GM21528 (cell line): ENCODE data around the gene ABTB2.

Experiments
- ATAC-seq: cut with Tn5 transposase; IDR thresholded peaks from one replicate; pipeline ENCODE4 v1.9.1; 2021; ENCODE audit warnings: mild to moderate bottlenecking, moderate library complexity; ENCODE audit not compliant: unreplicated experiment, low FRiP score

ABTB2 gene

DNA sequence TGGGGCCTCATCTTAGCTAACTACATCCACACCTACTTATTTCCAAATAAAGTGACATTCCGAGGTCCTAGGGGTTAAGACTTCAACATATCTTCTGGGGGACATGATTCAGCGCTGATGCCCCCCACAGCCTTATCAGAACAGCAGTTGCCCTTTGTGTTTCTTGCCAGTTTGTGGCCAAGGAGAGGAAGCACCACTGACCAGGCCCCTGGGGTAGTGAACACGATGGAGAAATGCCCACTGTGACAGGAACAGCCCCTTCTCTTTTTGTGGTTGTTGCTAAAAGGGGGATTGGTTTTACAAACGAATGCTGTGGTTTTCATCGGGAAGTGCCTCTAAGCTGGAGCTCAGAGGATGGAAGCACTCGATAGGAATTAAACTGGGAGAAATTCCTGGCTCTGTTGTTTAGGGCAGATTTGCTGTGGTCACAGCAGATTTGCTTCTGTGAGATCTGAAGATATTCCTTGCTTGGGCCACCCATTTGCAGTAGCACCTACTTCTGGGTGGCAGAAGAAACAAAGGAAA lies 88.8 kb downstream of the ABTB2 start:
- ATAC-seq, result no peak

DNA sequence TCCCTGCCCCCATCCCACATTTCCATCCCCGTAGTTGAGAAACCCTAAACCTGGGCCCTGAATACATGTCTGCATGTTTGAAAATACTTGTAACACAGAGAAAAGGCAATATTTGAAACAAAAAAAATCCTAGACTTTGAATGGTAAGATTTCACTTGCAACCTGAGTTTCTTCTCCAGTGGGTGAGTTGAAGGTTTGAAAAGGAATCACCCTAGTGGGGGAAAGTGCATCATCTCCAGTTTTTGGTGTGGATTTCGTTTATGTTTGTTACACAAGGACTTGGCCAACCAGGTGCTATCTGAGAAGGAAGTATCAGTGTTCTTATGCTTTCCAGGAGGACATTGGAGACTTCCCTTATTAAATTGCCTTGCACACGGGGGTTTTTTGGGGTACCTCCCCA lies 90.4 kb downstream of the ABTB2 start:
- ATAC-seq, result no peak

DNA sequence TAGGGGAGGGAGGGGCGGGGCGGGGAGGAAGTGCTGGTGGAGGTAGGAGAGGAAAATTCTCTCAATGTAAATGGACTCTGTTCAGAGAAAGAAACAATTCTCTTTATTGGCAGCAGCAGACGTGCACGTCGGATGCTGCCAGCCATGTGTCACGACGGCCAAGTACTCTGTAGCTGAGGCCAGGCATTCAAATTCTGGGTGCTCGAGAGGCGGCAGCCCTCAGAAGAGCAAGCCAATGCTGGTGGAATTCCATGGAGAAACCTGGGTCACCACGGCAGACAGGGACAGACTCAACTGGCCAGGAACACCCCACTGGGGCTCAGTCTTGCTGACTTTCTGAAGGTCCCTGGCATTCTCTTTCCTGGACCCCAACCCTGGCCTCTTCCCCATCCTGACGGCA lies 90.8 kb downstream of the ABTB2 start:
- ATAC-seq, result no peak

GRCh38 chr11:34266090-34266912 lies 91.5 kb downstream of the ABTB2 start:
- no peak for ATAC-seq

DNA sequence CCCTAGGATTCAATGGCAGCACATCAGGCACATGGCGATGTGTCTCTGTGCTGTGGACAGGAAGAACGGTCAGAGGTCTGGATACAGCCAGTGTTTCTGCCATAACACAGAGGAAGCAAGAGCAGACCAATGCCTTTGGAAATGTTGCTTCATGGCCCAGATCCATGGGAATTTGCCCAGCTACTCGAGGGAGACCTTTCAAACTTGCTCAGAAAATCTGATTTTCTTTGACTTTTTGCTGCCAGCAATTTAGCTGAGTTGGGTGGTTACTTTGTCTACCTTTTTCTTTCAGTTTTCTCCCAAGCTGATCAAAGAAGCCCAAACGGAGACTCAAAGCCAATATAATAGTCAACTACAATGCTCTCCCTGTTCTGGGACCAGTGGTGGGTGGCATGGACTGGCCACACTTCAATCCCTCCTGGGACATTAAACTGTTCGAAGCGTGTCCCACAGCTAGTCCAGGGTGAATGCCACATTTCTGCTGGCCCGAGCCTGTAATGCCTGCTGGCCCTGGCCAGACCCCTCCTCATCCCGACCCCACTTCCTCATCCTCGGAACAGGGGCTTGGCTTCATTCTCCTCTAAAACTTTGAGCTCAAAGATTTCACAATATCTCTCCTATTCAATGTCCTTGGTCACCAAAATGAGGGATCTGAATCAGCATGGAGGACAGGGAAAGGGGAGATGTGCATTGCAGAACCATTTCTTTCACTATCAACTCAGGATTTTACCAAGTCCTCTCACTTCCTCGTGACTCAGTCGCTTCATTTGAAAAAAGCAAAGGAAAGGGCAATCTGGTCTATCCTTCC lies 93.3 kb downstream of the ABTB2 start:
- no peak for ATAC-seq

- ATAC-seq, result no peak
Measured at GRCh38 chr11:34263441-34264091, 94.2 kb downstream of the ABTB2 start.

DNA sequence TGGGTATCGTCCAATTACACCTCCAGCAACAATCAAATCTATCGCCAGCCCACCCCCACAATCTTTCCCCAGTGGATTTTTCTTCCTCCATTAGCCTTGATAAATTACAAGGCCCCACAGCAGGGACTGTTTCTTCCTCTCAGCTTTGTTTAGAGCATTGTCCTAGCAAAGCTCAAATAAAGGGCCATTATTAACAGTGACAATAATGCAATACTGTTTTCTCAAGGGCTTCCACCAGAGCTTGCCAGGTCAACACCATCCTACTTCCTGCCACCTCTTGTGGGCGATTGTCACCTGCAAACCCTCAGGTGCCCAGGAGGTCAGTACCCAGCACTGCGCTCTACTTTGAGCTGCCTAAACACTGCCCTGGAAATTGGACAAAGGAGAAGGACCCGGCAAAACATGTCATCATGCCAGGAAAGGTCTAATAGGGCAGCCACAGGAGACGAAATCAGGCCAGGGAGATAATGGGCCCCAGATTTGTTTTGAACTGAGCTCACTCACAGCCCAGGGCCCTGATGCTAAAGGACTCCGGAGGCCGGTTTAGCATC lies 95.2 kb downstream of the ABTB2 start:
- no peak for ATAC-seq

- ATAC-seq, result no peak
Measured at GRCh38 chr11:34261820-34262219, 96.0 kb downstream of the ABTB2 start.

DNA sequence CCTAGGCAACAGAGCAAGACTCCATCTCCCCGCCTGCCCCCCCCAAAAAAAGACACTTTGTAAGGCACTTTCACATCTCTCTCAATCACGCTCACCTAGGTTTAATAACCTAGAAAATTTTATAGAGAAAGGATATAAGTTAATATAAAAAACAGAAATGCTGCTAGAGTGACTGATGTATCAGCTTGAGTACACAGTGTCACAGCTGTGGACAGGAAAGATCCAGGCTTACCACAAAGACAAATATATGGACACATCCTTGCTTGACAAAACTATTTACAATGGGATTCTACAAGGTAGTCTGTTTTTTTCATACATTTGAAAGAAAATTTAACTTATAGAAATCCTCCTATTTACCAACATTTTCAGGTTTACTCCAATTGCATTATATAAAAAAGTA lies 96.7 kb downstream of the ABTB2 start:
- no peak for ATAC-seq

GRCh38 chr11:34260072-34260575 lies 97.7 kb downstream of the ABTB2 start:
- ATAC-seq, result no peak

GRCh38 chr11:34259087-34259486 lies 98.7 kb downstream of the ABTB2 start:
- no peak for ATAC-seq

- ATAC-seq, result no peak
Measured at GRCh38 chr11:34256626-34257025, 101.2 kb downstream of the ABTB2 start.

- ATAC-seq, result no peak
Measured at GRCh38 chr11:34256150-34256549, 101.7 kb downstream of the ABTB2 start.

DNA sequence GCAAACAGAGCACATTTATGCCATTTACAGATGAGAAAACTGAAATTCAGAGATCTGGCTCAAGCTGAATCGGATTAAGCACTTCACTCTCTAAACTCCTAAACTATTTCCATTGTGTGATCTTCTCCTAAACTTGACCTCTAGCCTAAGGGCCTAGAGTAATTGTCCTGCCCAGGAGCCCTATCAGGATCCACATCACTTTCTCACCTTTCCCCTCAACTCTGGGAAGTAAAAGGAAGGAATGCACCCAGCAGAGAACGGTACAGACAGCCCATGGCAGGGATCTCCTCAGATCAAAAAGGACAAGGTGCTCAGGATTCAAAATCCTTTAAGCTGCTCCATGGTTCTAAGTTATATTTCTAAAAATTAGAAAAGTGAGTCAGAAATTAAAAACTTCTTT lies 102.7 kb downstream of the ABTB2 start:
- ATAC-seq, result no peak

DNA sequence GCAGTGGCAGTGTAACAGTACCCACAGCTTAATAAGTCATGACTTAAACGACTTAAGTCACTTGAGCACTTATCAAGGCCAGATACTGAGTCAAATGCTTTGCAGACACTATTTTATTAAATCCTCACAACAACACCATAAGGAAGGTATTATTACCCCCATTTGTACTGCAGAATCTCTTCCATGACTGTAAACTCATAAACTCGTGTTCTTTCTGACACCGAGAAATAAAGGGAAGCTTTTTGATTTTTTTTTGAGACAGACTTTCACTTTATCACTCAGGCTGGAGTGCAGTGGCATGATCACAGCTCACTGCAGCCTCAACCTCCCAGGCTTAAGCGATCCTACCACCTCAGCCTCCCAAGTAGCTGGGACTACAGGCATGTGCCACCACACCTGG lies 103.8 kb downstream of the ABTB2 start:
- ATAC-seq, result no peak

GRCh38 chr11:34252651-34253050 lies 105.2 kb downstream of the ABTB2 start:
- ATAC-seq, result no peak

GRCh38 chr11:34252015-34252414 lies 105.8 kb downstream of the ABTB2 start:
- ATAC-seq, result no peak

GRCh38 chr11:34251589-34251980 lies 106.2 kb downstream of the ABTB2 start:
- no peak for ATAC-seq

GRCh38 chr11:34250732-34251588 lies 106.8 kb downstream of the ABTB2 start:
- peak; percentile 73 for ATAC-seq

GRCh38 chr11:34250211-34250610 lies 107.6 kb downstream of the ABTB2 start:
- ATAC-seq, result no peak
